ENCODE measurements around the gene SLIT3.

- TF ChIP-seq CTCF (IDR thresholded peaks at IDR 0.05; ENCODE audit: low read depth, low read length) (no peak), POLR2A (IDR thresholded peaks at IDR 0.05; ENCODE audit: extremely low read depth, insufficient read length) (no peak), MYC (IDR thresholded peaks at IDR 0.05; ENCODE audit: low read depth, low read length) (no peak)
These were observed 217.4 kb downstream of the SLIT3 start for GRCh38 chr5:169083394-169084018.

Measured in NB4 (cell line).